DND-41 (cell line): ENCODE results near the gene NIPAL3.

Experiments used
- CTCF ChIP-seq: IDR thresholded peaks from 2 replicates; pipeline ENCODE4 v1.5.1; 2012; ENCODE audit warnings: borderline replicate concordance, low read length, moderate library complexity, mild to moderate bottlenecking; ENCODE audit not compliant: poor library complexity, severe bottlenecking; ENCODE audit errors: extremely low read depth
- EZH2 ChIP-seq: IDR thresholded peaks from 3 replicates; pipeline ENCODE4 v1.6.1; 2012; ENCODE audit warnings: borderline replicate concordance, low read depth, mild to moderate bottlenecking, moderate library complexity, low read length, inconsistent platforms; ENCODE audit not compliant: severe bottlenecking

- TF ChIP-seq CTCF: no peak
- no peak for TF ChIP-seq EZH2
Observed at GRCh38 chr1:24490101-24490781, 74.6 kb downstream of the NIPAL3 start.
